Measurements from ENCODE around the gene ZC3H12D.

The ZC3H12D gene

GRCh38 chr6:149419696-149420404 lies 65.0 kb downstream of the ZC3H12D start:
- no peak overlapping the region for H3K4me3 ChIP-seq (ENCODE audit: low read depth, low read length)
- TF ChIP-seq, protein P1, sequence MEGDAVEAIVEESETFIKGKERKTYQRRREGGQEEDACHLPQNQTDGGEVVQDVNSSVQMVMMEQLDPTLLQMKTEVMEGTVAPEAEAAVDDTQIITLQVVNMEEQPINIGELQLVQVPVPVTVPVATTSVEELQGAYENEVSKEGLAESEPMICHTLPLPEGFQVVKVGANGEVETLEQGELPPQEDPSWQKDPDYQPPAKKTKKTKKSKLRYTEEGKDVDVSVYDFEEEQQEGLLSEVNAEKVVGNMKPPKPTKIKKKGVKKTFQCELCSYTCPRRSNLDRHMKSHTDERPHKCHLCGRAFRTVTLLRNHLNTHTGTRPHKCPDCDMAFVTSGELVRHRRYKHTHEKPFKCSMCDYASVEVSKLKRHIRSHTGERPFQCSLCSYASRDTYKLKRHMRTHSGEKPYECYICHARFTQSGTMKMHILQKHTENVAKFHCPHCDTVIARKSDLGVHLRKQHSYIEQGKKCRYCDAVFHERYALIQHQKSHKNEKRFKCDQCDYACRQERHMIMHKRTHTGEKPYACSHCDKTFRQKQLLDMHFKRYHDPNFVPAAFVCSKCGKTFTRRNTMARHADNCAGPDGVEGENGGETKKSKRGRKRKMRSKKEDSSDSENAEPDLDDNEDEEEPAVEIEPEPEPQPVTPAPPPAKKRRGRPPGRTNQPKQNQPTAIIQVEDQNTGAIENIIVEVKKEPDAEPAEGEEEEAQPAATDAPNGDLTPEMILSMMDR (IDR thresholded peaks at IDR 0.05; ENCODE audit: low read depth, low read length, missing control alignments), result no peak
- no peak for DNase-seq (ENCODE audit: low read depth)
- in situ Hi-C loops (cut with HindIII; ENCODE audit: low sequenced_read_pairs), result loop anchor here (25.0 kb wide), 1 partner anchor 333 kb away; no protein-coding TSS in a partner anchor

- no peak overlapping the region for H3K4me3 ChIP-seq (ENCODE audit: low read depth, low read length)
- DNase-seq (ENCODE audit: low read depth), result no peak
- in situ Hi-C loops (cut with HindIII; ENCODE audit: low sequenced_read_pairs), result loop anchor here (25.0 kb wide), 1 partner anchor 328 kb away; no protein-coding TSS in a partner anchor
- TF ChIP-seq, protein P1 (IDR thresholded peaks at IDR 0.05; ENCODE audit: low read depth, low read length, missing control alignments), result no peak
Observed at GRCh38 chr6:149414821-149415220, 70.0 kb downstream of the ZC3H12D start.

DNA sequence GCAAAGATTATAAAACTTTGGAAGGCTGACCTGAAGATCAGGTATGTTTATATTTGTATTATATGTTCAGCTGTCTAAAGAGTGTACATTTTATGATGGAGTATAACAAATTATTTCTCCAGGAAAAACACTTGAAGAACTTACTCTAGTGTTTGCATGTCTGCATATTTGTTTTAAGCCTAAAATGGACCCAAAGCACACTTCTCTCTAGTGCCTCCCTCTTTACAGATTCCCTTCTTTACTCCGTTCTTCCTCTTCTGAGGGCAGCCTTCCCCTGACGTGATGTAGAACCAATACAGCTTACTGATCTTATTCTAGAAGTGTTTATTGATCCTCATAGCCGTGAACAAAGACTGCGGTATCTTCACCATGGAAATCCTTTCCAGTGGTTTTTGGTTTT lies 70.8 kb downstream of the ZC3H12D start:
- no peak overlapping the region for H3K4me3 ChIP-seq (ENCODE audit: low read depth, low read length)
- in situ Hi-C loops (cut with HindIII; ENCODE audit: low sequenced_read_pairs), result loop anchor here (25.0 kb wide), 1 partner anchor 327 kb away; no protein-coding TSS in a partner anchor
- TF ChIP-seq, protein P1 (IDR thresholded peaks at IDR 0.05; ENCODE audit: low read depth, low read length, missing control alignments), result no peak
- DNase-seq (ENCODE audit: low read depth), result no peak

DNA sequence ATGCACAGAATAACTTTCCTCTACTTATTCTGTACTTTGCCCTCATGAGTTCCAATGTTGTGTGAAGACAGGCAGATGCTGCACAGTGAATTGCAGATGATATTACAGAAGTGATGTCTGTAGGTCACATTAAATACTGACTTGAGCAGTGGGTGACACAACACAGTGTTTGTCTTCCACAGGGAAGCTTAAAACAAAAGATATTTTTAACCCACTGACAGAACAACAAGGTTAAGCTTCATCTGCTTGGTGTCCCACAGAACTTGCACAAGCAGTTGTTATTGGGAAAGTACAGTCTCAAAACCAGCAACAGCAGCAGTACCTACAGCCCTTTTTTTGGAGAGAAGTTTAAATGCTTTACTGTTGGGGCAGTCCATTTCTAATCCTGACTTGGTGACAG lies 74.3 kb downstream of the ZC3H12D start:
- in situ Hi-C loops (cut with HindIII; ENCODE audit: low sequenced_read_pairs), result loop anchor here (25.0 kb wide), 1 partner anchor 323 kb away; no protein-coding TSS in a partner anchor
- DNase-seq (ENCODE audit: low read depth), result no peak
- H3K4me3 ChIP-seq (ENCODE audit: low read depth, low read length), result no peak overlapping the region
- TF ChIP-seq, protein P1 (IDR thresholded peaks at IDR 0.05; ENCODE audit: low read depth, low read length, missing control alignments), result no peak

DNA sequence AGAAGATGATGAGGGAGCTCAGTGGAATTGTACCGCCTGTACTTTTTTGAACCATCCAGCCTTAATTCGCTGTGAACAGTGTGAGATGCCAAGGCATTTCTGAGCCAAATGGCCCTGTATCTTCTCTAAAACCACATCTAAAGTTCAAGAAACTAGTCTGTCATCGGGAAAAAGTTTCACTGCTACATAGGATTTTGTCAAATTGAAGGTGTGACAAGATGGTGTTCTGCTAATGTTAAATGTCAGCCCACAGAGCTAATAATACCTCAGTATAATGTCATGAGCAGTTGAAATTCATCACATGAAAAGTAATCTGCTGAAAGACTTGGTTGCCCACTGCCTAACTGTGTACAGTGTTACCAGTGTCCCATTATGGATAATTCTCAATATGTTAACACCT lies 75.2 kb downstream of the ZC3H12D start:
- in situ Hi-C loops (cut with HindIII; ENCODE audit: low sequenced_read_pairs), result loop anchor here (25.0 kb wide), 1 partner anchor 322 kb away; no protein-coding TSS in a partner anchor

GRCh38 chr6:149405823-149406765 lies 78.7 kb downstream of the ZC3H12D start:
- in situ Hi-C loops (cut with HindIII; ENCODE audit: low sequenced_read_pairs), result loop anchor here (25.0 kb wide), 1 partner anchor 319 kb away; no protein-coding TSS in a partner anchor
- TF ChIP-seq, protein P1 (IDR thresholded peaks at IDR 0.05; ENCODE audit: low read depth, low read length, missing control alignments), result no peak
- H3K4me3 ChIP-seq (ENCODE audit: low read depth, low read length), result no peak overlapping the region
- no peak for DNase-seq (ENCODE audit: low read depth)

More for the DNA sequence above, 75.2 kb downstream of the ZC3H12D start:
- TF ChIP-seq, protein P1 (IDR thresholded peaks at IDR 0.05; ENCODE audit: low read depth, low read length, missing control alignments), result no peak
- H3K4me3 ChIP-seq (ENCODE audit: low read depth, low read length), result no peak overlapping the region
- no peak for DNase-seq (ENCODE audit: low read depth)

All from astrocyte of the cerebellum (primary cell).